GM18858 (cell line): ENCODE results near the gene PHF19.

ENCODE experiments used
- ATAC-seq: cut with Tn5 transposase; IDR thresholded peaks from one replicate; pipeline ENCODE4 v1.9.1; 2021; ENCODE audit not compliant: unreplicated experiment

The PHF19 gene

GRCh38 chr9:120876842-120877240 lies at the start of gene PHF19:
TSS of gene PHF19 (minus strand) at chr9:120877188. CDS start at chr9:120874741, 2,447 bp downstream.
- ATAC-seq, result no peak

GRCh38 chr9:120926397-120926928 lies 49.5 kb upstream of the PHF19 start, which contains the start of gene TRAF1:
TSS of gene TRAF1 (minus strand) at chr9:120926796. CDS start at chr9:120926075, 721 bp downstream.
- ATAC-seq, result peak; percentile 4

- ATAC-seq, result peak; percentile 34
Measured at GRCh38 chr9:120925535-120926396, 48.8 kb upstream of the PHF19 start.

- no peak for ATAC-seq
Measured at GRCh38 chr9:120924698-120925534, 47.9 kb upstream of the PHF19 start.

- ATAC-seq, result no peak
Measured at GRCh38 chr9:120923620-120924328, 46.8 kb upstream of the PHF19 start.

GRCh38 chr9:120922404-120923195 lies 45.6 kb upstream of the PHF19 start:
- ATAC-seq, result no peak

GRCh38 chr9:120921661-120922181 lies 44.7 kb upstream of the PHF19 start:
- no peak for ATAC-seq

- ATAC-seq, result no peak
Measured at GRCh38 chr9:120920806-120921178, 43.8 kb upstream of the PHF19 start.

- no peak for ATAC-seq
Measured at GRCh38 chr9:120919843-120920805, 43.1 kb upstream of the PHF19 start.

- ATAC-seq, result no peak
Measured at GRCh38 chr9:120918931-120919842, 42.2 kb upstream of the PHF19 start.

- no peak for ATAC-seq
Measured at GRCh38 chr9:120917929-120918762, 41.2 kb upstream of the PHF19 start.

- ATAC-seq, result no peak
Measured at GRCh38 chr9:120916991-120917880, 40.2 kb upstream of the PHF19 start.

GRCh38 chr9:120916588-120916987 lies 39.6 kb upstream of the PHF19 start:
- ATAC-seq, result no peak

- ATAC-seq, result no peak
Measured at GRCh38 chr9:120915854-120916470, 39.0 kb upstream of the PHF19 start.

- no peak for ATAC-seq
Measured at GRCh38 chr9:120914953-120915352, 38.0 kb upstream of the PHF19 start.
